HepG2 (cell line): Measurements from ENCODE around the gene CLDND2. TPM values are rescaled to one million over a fixed set of nuclear protein-coding genes. Genes with fewer than 3 reads are reported as not detected.

ENCODE experiments used
- ATAC-seq: fragments of 200-7000 bp; cut with Tn5 transposase; 3 replicates; pipeline ENCODE4 v1.9.1; 2020; ENCODE audit warnings: mild to moderate bottlenecking, moderate library complexity
- BruUV-seq: library from RNA; stranded (reverse); fragments of 400-500 nt; replicated peaks from 2 replicates; lab custom pipeline; 2021; lab: Mats Ljungman, UMichigan
- CTCF ChIA-PET: fragments of 300-600 bp; formaldehyde crosslinking; extraction: SDS; loops from one replicate; lab custom pipeline; 2021; ENCODE audit warnings: low total read pairs, inconsistent platforms, low intra/inter-chr PET ratio; lab: Yijun Ruan, JAX
- POLR2A ChIA-PET: fragments of 350-600 bp; sonication (Branson Sonifier 250); formaldehyde crosslinking; loops from one replicate; lab custom pipeline; 2020; ENCODE audit warnings: antibody characterized with exemption, inconsistent platforms; lab: Yijun Ruan, JAX
- DNase-seq: peaks from one replicate; pipeline ENCODE4 v3.0.0-alpha.2; 2015; ENCODE audit warnings: low spot score
- FAIRE-seq: peaks from 3 replicates; lab custom pipeline; 2011; peaks lifted over from hg19 to GRCh38; lab: Jason Lieb, UNC
- H2AFZ ChIP-seq: one replicate; pipeline ENCODE4 v1.6.1; 2011; ENCODE audit warnings: low read length, inconsistent platforms
- H3K27ac ChIP-seq: fragments of 300-600 bp; 3 replicates; pipeline ENCODE4 v1.8.0; 2011; ENCODE audit warnings: mixed run types, mild to moderate bottlenecking, mixed read lengths, low read length, inconsistent platforms; ENCODE audit not compliant: insufficient read depth; ENCODE audit errors: extremely low read length
- H3K27me3 ChIP-seq, 2 experiments: fragments of 200-600 bp in 1 of 2; 2 replicates in 1 of 2; 3 replicates in 1 of 2; pipeline versions ENCODE4 v1.6.0 to v1.8.0; 2011; ENCODE audit warnings: low read length in 2 of 2, mild to moderate bottlenecking in 2 of 2, moderate library complexity in 2 of 2, inconsistent platforms in 1 of 2; ENCODE audit not compliant: insufficient read depth in 2 of 2, control insufficient read depth in 1 of 2
- H3K36me3 ChIP-seq, 2 experiments: fragments of 200-600 bp in 1 of 2; replicated peaks in 1 of 2; 2 replicates in 1 of 2; 3 replicates in 1 of 2; pipeline versions ENCODE4 v1.5.1 to v1.8.0; 2011; ENCODE audit warnings: low read length in 2 of 2, inconsistent platforms in 1 of 2; ENCODE audit not compliant: insufficient read depth in 2 of 2, control insufficient read depth in 1 of 2
- H3K4me1 ChIP-seq: 2 replicates; pipeline ENCODE4 v1.5.1; 2012; ENCODE audit warnings: low read length, inconsistent platforms; ENCODE audit not compliant: insufficient read depth
- H3K4me2 ChIP-seq: 2 replicates; pipeline ENCODE4 v1.6.0; 2011; ENCODE audit warnings: low read depth, low read length, inconsistent platforms
- H3K4me3 ChIP-seq, 3 experiments: fragments of 200-600 bp in 1 of 3; sonication (generic), shearing (Covaris generic) in 1 of 3; replicated peaks in 1 of 3; 2 replicates each; pipeline ENCODE4 v1.5.1; 2011 to 2016; ENCODE audit warnings: low read length in 3 of 3, inconsistent platforms in 2 of 3, low read depth in 2 of 3, mild to moderate bottlenecking in 2 of 3, control low read depth in 1 of 3, mixed read lengths in 1 of 3; ENCODE audit not compliant: insufficient read depth in 1 of 3
- H3K79me2 ChIP-seq: one replicate; pipeline ENCODE4 v1.6.1; 2011; ENCODE audit warnings: low read length, inconsistent platforms; ENCODE audit not compliant: insufficient read depth
- H3K9ac ChIP-seq: 2 replicates; pipeline ENCODE4 v1.6.0; 2011; ENCODE audit warnings: mild to moderate bottlenecking, low read depth, low read length, inconsistent platforms; ENCODE audit not compliant: insufficient read depth
- H3K9me3 ChIP-seq: 2 replicates; pipeline ENCODE4 v1.5.1; 2012; ENCODE audit warnings: mild to moderate bottlenecking, low read length
- H4K20me1 ChIP-seq: 2 replicates; pipeline ENCODE4 v1.6.0; 2011; ENCODE audit warnings: inconsistent platforms, mild to moderate bottlenecking, low read length, moderate library complexity; ENCODE audit not compliant: insufficient read depth
- AKAP8 ChIP-seq: sonication (generic); formaldehyde crosslinking; IDR thresholded peaks from 2 replicates; pipeline ENCODE4 v1.5.1; 2020; ENCODE audit warnings: mild to moderate bottlenecking, missing genetic modification reagents
- ATF6 ChIP-seq: sonication (generic); formaldehyde crosslinking; conservative IDR thresholded peaks from 2 replicates; pipeline ENCODE4 v1.4.0; 2020; ENCODE audit warnings: missing genetic modification reagents
- CBX2 ChIP-seq, 2 experiments: fragments of 200-600 bp in 1 of 2; sonication (generic); formaldehyde crosslinking in 1 of 2; IDR thresholded peaks; 2 replicates each; pipeline versions ENCODE4 v1.7.0 to v1.8.1; 2018 to 2022; ENCODE audit warnings: low read depth in 2 of 2, low read length in 1 of 2, mild to moderate bottlenecking in 1 of 2, missing genetic modification reagents in 1 of 2
- HNRNPLL ChIP-seq: fragments of 200-400 bp; formaldehyde crosslinking; IDR thresholded peaks from 2 replicates; pipeline ENCODE4 v1.6.1; 2017; ENCODE audit warnings: mild to moderate bottlenecking, low read depth, low read length; ENCODE audit not compliant: poor library complexity, severe bottlenecking
- JUNB ChIP-seq: sonication (generic); formaldehyde crosslinking; IDR thresholded peaks from 2 replicates; pipeline ENCODE4 v1.8.0; 2022; ENCODE audit warnings: missing genetic modification reagents, mild to moderate bottlenecking, borderline replicate concordance
- MAFF ChIP-seq: IDR thresholded peaks from 2 replicates; pipeline ENCODE4 v1.6.1; 2011; ENCODE audit warnings: low read depth, low read length, improper control_type of control experiment
- MED8 ChIP-seq: sonication (generic); formaldehyde crosslinking; IDR thresholded peaks from 2 replicates; pipeline ENCODE4 v1.8.1; 2023; ENCODE audit warnings: mild to moderate bottlenecking, missing genetic modification reagents; ENCODE audit not compliant: insufficient replicate concordance
- PBX2 ChIP-seq: IDR thresholded peaks from 2 replicates; pipeline ENCODE4 v1.6.1; 2016; ENCODE audit warnings: control low read depth
- RNF219 ChIP-seq: sonication (generic); formaldehyde crosslinking; IDR thresholded peaks from 2 replicates; pipeline ENCODE4 v1.5.0; 2020; ENCODE audit warnings: mild to moderate bottlenecking, missing genetic modification reagents
- SALL1 ChIP-seq: sonication (generic); formaldehyde crosslinking; IDR thresholded peaks from 2 replicates; pipeline ENCODE4 v1.8.0; 2022; ENCODE audit warnings: mild to moderate bottlenecking, missing genetic modification reagents
- SRSF4 ChIP-seq: fragments of 200-400 bp; formaldehyde crosslinking; IDR thresholded peaks from one replicate; pipeline ENCODE4 v1.6.1; 2018; ENCODE audit warnings: mild to moderate bottlenecking, low read depth, low read length, moderate library complexity; ENCODE audit not compliant: poor library complexity, severe bottlenecking
- ZNF264 ChIP-seq: sonication (generic); formaldehyde crosslinking; IDR thresholded peaks from 2 replicates; pipeline ENCODE4 v1.4.0; 2020; ENCODE audit warnings: missing genetic modification reagents
- ZNF468 ChIP-seq: sonication (generic); formaldehyde crosslinking; IDR thresholded peaks from 2 replicates; pipeline ENCODE4 v1.8.0; 2022; ENCODE audit warnings: mild to moderate bottlenecking, moderate library complexity, missing genetic modification reagents
- ZNF543 ChIP-seq: sonication (generic); formaldehyde crosslinking; IDR thresholded peaks from 2 replicates; pipeline ENCODE4 v1.4.0; 2020; ENCODE audit warnings: mild to moderate bottlenecking, missing genetic modification reagents
- ZNF562 ChIP-seq: sonication (generic); formaldehyde crosslinking; IDR thresholded peaks from 2 replicates; pipeline ENCODE4 v1.8.0; 2022; ENCODE audit warnings: missing genetic modification reagents, borderline replicate concordance
- ZNF639 ChIP-seq: conservative IDR thresholded peaks from 2 replicates; pipeline ENCODE4 v1.6.1; 2018; ENCODE audit warnings: missing genetic modification reagents
- ZNF678 ChIP-seq: sonication (generic); formaldehyde crosslinking; IDR thresholded peaks from 2 replicates; pipeline ENCODE4 v1.4.0; 2020; ENCODE audit warnings: mild to moderate bottlenecking, missing genetic modification reagents
- WGBS: methylation state at CpG from one replicate; pipeline ENCODE4 v1.1.6; 2017; ENCODE audit warnings: low lambda C conversion rate; 5-methylcytosine and 5-hydroxymethylcytosine counted together
- in situ Hi-C: cut with HindIII; loops from 2 replicates; pipeline ENCODE4 v1.10.0; 2017; ENCODE audit warnings: low pct_unique_long_range_greater_than_20kb; ENCODE audit not compliant: extremely low pct_ligation_motif_present
- intact Hi-C: fragments of 100-400 bp; cut with micrococcal nuclease; formaldehyde crosslinking; loops from one replicate; pipeline ENCODE4 v1.10.0; 2022; ENCODE audit not compliant: unreplicated experiment
- polyA plus RNA-seq, 8 experiments: library from polyadenylated mRNA; depleted of rRNA in 3 of 8; stranded (reverse) in 7 of 8; unstranded in 1 of 8; fragments of >200 nt; fragmentation: Illumina TruSeq in 4 of 8; extraction: Trizol in 4 of 8; gene quantifications; 2 replicates each; pipeline versions ENCODE4 v1.2.1 to v1.2.3, GENCODE V29; 2011 to 2016; ENCODE audit warnings: low read depth in 4 of 8, missing spikeins in 1 of 8, mixed read lengths in 1 of 8; ENCODE audit not compliant: insufficient read depth in 1 of 8
- total RNA-seq, 5 experiments: library from RNA; depleted of rRNA; stranded (reverse); fragments of >200 nt; fragmentation: Illumina TruSeq; extraction: Trizol; gene quantifications; 2 replicates each; pipeline ENCODE4 v1.2.3, GENCODE V29; 2016; ENCODE audit warnings: low read depth in 1 of 5

The CLDND2 gene
- total and polyA plus RNA-seq, 2 of the 13 experiments (the other 11 are each of a cell fraction or from before 2014, with no cell fraction given): 0.84 to 1.8 TPM

GRCh38 chr19:51399231-51399630 lies 30.4 kb upstream of the CLDND2 start:
- WGBS: 81% methylated on average over 5 of the region's 5 CpGs
- intact Hi-C loops: no loop called here
- TF ChIP-seq ATF6 (no peak), RNF219 (CRISPR knock-in tag) (no peak), MED8 (CRISPR knock-in tag) (no peak), HNRNPLL (no peak), JUNB (CRISPR knock-in tag) (no peak), CBX2 (IDR thresholded peaks at IDR 0.05; ENCODE audit: low read depth, low read length) (no peak), CBX2 (CRISPR knock-in tag; IDR thresholded peaks at IDR 0.05; ENCODE audit: low read depth) (no peak), PBX2 (CRISPR knock-in tag) (no peak), ZNF639 (CRISPR knock-in tag) (no peak), MAFF (no peak), ZNF562 (no peak), ZNF543 (no peak), ZNF678 (CRISPR knock-in tag) (no peak), ZNF468 (no peak), ZNF264 (CRISPR knock-in tag) (no peak), SRSF4 (no peak), SALL1 (CRISPR knock-in tag) (no peak), AKAP8 (no peak)

More at GRCh38 chr19:51399231-51399630, 30.4 kb upstream of the CLDND2 start:
- Histone ChIP-seq H3K4me2 (no peak overlapping the region), H4K20me1 (no peaks in the 10 kb centered on the region), H3K27me3 (no peaks in the 10 kb centered on the region), H3K27ac (no peak overlapping the region), H3K36me3 (no peaks in the 10 kb centered on the region), H2AFZ (no peak overlapping the region), H3K9ac (no peak overlapping the region), H3K4me3 (no peak overlapping the region), H3K4me1 (peaks cover 22% of the 10 kb centered on the region), H3K79me2 (no peaks in the 10 kb centered on the region), H3K9me3 (peaks cover 25% of the 10 kb centered on the region)
- DNase-seq: no peak
- no peak for FAIRE-seq
- no TSS peak for BruUV-seq
- ChIA-PET CTCF (no interaction called here), POLR2A (interaction anchor here (0.8 kb wide), 1 partner anchor 42 kb away, joined by 3 read pairs; no protein-coding TSS in a partner anchor)
- in situ Hi-C loops: loop anchor here (5.0 kb wide), 1 partner anchor 57 kb away; the partner anchor contains the start of gene VSIG10L
- no peak for ATAC-seq
